Body of pancreas (tissue), 4 donors: ENCODE data around the gene FSTL1.

Source experiments
- CTCF ChIP-seq, 7 experiments: fragments of 450-650 bp in 4 of 7; fragments of 200-600 bp in 3 of 7; sonication (generic) in 3 of 7; IDR thresholded peaks; one replicate each; pipeline ENCODE4 v1.5.1; 2016 to 2019; ENCODE audit warnings: antibody characterized with exemption in 7 of 7
- POLR2A ChIP-seq, 3 donors: fragments of 450-650 bp; IDR thresholded peaks; one replicate each; pipeline ENCODE4 v1.6.1; 2016; ENCODE audit warnings: antibody characterized with exemption in 3 of 3, mild to moderate bottlenecking in 2 of 3

GRCh38 chr3:120442975-120443517 is 7.7 kb downstream of the FSTL1 start:
- TF ChIP-seq CTCF (IDR thresholded peaks at IDR 0.05) (no peak), POLR2A (IDR thresholded peaks at IDR 0.05) (no peak)
